ENCODE results near the gene TAL2.

The TAL2 gene

DNA sequence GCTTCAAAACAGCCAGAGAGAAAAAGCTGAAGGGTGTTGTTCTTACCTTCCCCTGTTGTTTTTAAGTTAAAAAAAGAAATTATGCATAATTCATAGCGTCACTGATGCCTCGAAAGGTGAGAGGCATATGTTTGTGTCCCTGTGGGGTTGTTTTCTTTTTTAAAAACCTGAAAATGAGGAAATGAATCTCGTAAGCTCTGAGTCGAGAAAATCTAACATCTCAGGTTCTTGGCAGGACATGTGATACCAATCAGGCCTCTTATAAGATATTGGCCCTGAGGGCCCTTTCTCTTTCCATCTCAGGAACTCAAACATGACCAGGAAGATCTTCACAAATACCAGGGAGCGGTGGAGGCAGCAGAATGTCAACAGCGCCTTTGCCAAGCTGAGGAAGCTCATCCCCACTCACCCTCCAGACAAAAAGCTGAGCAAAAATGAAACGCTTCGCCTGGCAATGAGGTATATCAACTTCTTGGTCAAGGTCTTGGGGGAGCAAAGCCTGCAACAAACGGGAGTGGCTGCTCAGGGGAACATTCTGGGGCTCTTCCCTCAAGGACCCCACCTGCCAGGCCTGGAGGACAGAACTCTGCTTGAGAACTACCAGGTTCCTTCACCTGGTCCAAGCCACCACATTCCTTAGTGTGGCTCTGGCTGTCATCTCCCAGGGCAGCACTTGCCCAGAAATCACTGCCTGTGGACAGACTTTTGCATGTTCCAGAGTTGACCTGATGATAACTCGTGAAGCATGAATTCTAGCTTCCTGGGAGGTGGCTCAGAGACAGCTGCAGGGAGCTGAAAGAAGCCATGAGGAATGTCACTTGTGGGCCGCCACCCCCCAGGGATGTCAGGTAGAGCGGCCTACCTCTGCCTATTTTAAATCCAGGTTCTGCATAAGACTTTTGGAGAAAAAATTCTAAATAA lies at the start of gene TAL2:
Gene TAL2 (plus strand): TSS at position 274 of the 921 bp plus-strand sequence. CDS start 40 bp downstream, at position 314.
- no peak for DNase-seq

GRCh38 chr9:105621001-105621400 lies 41.3 kb upstream of the TAL2 start:
- no peak for DNase-seq

DNA sequence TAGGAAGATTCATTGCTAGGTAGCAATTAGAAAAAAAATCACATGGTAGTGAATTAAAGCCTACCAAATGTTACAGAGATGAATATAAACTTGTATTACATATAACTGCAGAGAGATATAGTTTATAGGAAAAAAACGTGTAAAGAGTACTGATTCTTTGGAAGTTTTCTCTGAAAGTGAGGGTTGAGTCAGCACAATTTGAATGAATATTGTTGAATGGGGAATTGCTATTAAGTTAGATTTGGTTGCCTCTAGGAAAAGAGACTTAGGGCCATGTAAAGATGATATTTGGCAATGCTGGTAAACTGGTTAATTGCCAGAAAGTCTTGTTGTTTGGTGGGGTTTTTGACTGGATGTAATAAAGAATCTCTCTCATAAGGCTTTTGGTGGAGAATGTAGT lies 37.2 kb upstream of the TAL2 start:
- no peak for DNase-seq

- DNase-seq = no peak
These were observed 29.4 kb upstream of the TAL2 start for GRCh38 chr9:105632807-105633206.

- DNase-seq = no peak
These were observed 28.8 kb upstream of the TAL2 start for GRCh38 chr9:105633411-105633810.

- no peak for DNase-seq
These were observed 25.9 kb upstream of the TAL2 start for GRCh38 chr9:105636331-105636730.

DNA sequence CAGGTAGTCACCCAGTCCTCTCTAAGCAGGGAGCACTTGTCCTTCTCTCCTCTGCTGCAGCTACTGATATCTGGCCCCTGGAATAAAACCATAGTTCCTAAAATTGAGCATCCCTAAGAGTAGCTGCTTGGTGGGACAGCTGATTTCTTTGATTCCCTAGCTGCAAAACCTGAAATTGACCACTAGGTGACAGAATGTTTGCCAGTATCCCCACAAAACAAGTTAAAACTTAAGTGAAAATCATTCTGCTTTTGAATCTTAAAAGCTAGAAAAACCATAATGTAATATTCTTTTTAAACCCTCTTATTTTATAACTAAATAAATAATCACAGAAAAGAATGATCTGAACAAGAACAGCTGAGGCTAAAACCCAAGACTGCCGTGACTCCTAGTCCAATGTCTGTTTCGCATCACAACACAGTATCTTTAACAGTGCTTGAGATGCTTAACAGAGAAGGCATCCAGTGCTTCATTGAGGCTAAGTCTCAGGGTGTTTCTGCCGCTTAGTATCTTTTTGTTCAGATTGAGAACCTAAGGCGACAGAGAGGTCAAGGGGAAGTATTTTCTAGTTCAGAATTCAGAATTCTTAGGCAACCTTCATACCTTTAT lies 24.4 kb upstream of the TAL2 start:
- DNase-seq = no peak

GRCh38 chr9:105639936-105640335 lies 22.3 kb upstream of the TAL2 start:
- DNase-seq = no peak

GRCh38 chr9:105643795-105644194 lies 18.5 kb upstream of the TAL2 start:
- DNase-seq = no peak

DNA sequence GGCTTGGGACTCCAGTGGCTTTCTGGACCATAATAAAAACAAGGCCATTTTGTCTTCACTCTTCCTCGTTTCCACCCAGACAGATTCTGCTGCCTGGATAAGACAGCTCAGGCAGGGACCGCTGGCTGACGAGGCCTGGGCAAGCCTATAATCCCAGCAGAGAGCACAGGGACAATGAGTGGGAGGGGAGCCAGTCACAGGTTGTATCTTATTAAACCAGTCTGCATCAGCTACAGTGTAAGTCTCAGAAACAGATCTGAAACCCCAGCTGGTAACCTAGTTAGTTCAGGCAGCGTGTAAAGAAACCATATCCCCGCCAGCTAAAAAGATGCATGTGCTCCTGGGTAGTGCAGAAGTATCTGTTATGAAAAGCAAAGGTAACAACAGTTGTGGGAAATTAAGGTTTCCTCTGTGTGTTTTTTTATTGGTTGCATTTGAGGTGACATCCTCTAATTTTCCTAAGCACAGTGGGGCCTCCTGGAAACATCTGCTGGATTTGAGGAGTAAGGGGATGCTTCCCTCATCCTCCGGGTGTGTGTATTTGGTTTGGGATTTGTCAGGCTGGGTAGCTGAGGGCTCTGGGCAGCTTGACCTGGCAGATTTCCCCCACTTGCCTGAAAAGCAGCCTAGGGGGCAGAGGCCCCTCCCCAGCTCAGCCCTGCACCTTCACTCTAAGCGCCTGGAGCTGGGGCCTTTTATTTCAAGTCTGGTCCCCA lies 15.2 kb upstream of the TAL2 start:
- DNase-seq = no peak

DNA sequence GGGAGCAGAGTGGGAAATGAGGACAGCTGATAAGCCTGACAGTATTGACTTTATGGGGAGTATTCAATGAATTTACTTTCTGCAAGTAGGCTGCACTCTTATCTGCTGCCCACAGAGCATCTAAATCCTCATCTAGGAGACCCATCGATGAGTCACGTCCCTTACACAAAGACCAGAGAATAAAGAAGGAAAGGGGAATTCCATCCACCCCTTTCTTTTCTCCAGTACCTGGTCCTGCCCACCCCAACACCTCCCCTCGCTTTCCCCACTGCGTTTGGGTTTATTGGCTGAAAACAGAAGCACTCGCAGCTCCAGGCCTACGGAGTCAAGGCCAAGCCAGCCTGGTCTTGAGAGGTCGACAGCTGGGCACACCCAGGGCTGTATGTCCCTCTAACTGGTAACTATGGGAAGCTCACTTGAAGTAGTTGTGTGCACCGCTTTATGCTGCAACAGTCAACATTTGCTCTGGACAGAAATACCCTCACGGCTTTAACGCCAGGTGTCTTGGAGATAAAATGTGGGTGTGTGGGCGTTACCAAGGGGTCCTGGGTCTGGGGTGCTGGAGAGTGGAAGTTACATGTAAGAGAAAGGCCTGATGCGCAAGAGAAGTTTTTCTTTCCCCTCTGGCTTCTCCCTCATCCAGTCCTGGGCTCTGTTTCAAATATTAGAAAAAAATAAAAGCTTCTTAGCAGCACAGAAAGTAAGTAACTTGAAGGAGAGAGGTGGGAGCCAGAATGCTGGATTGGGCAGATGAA lies 14.5 kb upstream of the TAL2 start:
- DNase-seq = no peak

DNA sequence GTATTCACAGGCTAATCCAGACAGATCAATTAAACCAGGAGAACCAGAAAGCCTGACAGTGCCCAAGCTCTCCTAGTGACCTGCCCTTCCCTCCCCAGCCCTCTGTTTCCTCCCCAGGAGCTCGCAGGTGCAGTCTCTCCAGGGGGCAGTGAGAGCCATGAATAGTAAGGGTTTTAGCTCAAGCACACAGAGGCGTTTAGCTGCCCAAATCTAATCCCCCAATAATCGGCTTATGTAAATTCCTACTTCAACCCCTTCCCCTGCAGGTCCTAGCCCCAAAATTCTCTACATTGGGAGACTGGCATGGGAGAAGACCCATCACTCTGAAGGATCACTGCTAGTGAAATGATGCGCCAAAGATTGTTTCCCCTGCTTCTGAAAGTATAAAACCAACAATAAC lies 10.5 kb upstream of the TAL2 start:
- DNase-seq = no peak

DNA sequence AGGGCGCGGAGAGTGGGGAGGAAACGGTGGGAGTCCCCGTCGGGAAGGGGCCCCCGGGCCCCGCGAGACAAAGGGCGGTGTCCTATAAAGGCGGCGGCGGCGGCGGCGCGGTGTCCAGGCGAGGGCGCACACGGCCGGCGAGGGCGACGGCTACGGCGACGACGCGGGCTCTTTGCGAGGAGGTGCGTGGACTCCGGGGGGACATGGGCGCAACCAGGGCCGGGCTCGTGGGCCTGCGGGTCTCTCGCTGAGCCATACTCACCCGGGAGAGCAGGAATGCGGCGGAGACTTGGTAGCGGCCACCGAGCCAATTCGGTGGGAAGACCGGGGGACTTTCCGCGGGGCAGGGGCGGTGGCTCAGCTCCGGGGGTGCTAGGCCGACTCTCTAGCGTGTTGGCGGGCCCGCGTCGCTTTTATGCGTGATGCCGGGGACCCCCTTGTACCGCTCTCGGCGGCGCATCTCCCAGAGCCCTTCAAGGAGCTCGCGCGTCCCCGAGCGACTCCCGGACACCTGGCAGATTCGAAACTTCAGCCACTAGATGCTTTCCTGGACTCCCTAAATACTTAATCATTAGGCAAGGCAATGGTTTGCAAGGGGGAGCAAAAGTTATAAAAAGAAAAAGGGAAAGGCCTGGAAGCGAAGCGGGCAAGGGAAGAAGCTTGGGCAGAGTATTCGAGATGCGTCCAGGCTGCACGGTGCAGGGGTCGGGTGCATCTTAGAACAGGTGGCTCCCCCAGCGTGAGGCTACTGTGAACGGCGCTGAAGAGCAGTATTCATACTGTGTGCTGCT lies 5.9 kb upstream of the TAL2 start:
- DNase-seq = peak; percentile 41

DNA sequence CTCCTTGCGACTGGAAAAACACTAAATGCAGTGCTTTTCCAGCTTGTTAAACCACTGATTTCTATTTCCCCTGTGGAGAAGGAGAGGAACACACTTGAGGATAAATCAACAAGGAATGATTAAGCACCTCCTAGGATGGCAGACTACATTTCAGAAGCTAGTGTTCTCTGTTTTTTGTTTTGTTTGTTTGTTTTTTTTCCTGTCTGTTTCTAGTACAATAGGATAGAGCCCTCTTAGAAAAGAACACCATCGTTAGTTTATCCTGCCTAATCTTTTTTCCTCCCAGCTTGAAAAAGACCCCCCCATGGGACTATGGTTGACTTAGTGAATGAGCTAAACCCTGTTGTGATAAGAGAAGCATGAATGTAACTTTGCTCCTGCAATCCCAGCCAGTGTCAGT lies 3.9 kb upstream of the TAL2 start:
- DNase-seq = no peak

GRCh38 chr9:105661011-105661410 lies 1.2 kb upstream of the TAL2 start:
- DNase-seq = no peak

DNA sequence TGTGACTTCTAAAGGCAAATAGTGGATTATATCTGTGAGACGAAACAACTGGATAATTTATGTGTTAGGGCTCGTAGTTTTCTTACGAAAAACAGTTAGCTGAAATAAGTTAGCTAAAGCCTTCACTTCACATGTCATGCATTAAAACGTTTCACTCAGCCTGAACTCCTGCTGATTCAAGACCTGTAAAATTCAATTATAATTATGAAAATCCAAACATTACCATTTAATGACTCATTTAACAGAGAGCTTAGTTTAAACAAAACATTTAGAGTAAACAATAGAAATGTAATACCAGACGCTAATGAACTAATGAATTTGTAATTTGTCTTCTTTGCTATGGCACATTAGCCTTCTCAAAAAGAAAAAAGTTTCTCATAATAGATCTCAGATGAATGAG lies 1.7 kb downstream of the TAL2 start:
- DNase-seq = no peak

GRCh38 chr9:105667867-105668266 lies 5.6 kb downstream of the TAL2 start:
- DNase-seq = no peak

DNA sequence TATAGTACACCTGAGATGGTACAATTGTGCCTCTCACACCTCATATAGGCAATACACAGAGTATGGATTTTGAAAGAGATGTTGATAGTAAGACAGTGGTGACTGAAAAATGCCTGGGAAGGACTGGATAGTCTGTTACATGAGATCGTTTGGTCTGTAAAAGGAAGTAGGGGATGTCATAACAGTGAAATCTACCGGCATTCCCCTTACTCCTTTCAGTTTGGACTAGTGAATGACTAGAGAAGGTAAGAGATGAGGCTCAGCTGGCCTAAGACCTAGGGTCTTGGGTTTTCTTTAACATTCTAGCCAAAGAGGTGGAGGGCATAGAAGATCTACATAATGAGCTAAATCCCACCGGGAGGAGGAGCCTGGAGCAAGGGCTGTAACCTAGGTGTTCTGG lies 8.1 kb downstream of the TAL2 start:
- no peak for DNase-seq

- DNase-seq = no peak
These were observed 8.5 kb downstream of the TAL2 start for GRCh38 chr9:105670775-105671174.

GRCh38 chr9:105672711-105673234 lies 10.5 kb downstream of the TAL2 start:
- DNase-seq = no peak

- no peak for DNase-seq
These were observed 11.7 kb downstream of the TAL2 start for GRCh38 chr9:105673850-105674387.

All from stimulated activated CD8-positive, alpha-beta memory T cell treated with anti-CD3 and anti-CD28 coated beads, Interleukin-4, amount 100 ng/mL, for 48 hours (primary cell).